ENCODE data around the gene ADORA2B.
A peak's percentile ranks its signal among the peaks of the same experiment; 100 is the strongest.

The ADORA2B gene

DNA sequence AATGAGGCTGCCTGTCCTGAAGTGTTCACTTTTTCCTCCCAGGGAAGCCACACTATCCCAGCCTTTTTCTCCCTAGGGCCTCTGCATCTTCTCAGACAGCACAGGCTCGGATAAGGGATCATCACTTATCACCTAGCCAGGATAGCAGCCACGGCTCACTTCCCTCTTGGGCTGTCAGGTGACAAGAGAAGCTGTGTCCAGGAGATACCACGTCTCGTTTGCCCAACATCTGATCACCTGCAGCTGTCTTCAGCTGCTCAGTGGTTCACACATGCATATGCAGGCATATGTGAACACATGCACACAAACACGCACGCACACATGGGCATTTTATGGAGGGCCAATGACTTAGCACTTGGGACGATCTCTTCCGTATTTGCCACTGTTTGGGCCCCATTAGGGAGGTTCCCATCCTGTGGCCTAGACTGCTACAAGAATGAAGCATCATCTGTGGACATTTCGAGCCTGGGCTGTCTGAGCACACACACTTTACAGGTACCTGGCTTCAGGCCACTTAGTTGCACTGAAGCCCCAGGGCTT is 32.4 kb upstream of the ADORA2B start:
- no peaks in the 10 kb centered on the region for H3K36me3 ChIP-seq (ENCODE audit: control insufficient read depth in 1 of 2, insufficient read depth in 2 of 2, low read length in 2 of 2)
- H3K4me3 ChIP-seq (ENCODE audit: low read depth in 1 of 2, low read length in 2 of 2) = no peak overlapping the region

DNA sequence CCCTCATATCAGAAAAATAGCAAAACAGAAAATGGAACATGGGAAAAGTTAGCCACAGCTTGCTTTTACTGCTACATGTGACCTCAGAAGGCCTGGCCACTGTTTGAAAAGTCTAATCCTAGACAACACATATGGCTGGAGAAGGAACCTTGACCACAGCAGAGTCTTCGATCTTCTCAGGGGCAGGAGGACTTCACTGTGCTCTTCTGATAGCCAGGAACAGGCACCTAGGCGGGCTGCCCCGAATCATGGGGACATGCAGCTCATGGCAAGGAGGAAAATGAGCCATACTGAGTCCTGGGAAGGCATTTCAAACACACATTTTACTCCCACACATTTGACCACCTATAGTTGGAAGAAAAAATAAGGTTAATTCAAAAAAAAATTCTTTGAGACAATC is 31.1 kb upstream of the ADORA2B start:
- H3K9me3 ChIP-seq (ENCODE audit: control insufficient read depth in 1 of 2, low read length in 2 of 2) = no peaks in the 10 kb centered on the region
- no peak overlapping the region for H3K27ac ChIP-seq (ENCODE audit: low read length)
- no peaks in the 10 kb centered on the region for H3K4me1 ChIP-seq (ENCODE audit: control insufficient read depth in 1 of 2, insufficient read depth in 2 of 2, low read length in 2 of 2)
- H3K36me3 ChIP-seq (ENCODE audit: control insufficient read depth in 1 of 2, insufficient read depth in 2 of 2, low read length in 2 of 2) = no peaks in the 10 kb centered on the region
- H3K4me3 ChIP-seq (ENCODE audit: low read depth in 1 of 2, low read length in 2 of 2) = no peak overlapping the region
- H3K27me3 ChIP-seq (ENCODE audit: low read depth, low read length) = peaks cover 4% of the 10 kb centered on the region

More for the DNA sequence above, 32.4 kb upstream of the ADORA2B start:
- no peak overlapping the region for H3K27ac ChIP-seq (ENCODE audit: low read length)
- H3K4me1 ChIP-seq (ENCODE audit: control insufficient read depth in 1 of 2, insufficient read depth in 2 of 2, low read length in 2 of 2) = no peaks in the 10 kb centered on the region
- peaks cover 4% of the 10 kb centered on the region for H3K27me3 ChIP-seq (ENCODE audit: low read depth, low read length)
- H3K9me3 ChIP-seq (ENCODE audit: control insufficient read depth in 1 of 2, low read length in 2 of 2) = no peaks in the 10 kb centered on the region

DNA sequence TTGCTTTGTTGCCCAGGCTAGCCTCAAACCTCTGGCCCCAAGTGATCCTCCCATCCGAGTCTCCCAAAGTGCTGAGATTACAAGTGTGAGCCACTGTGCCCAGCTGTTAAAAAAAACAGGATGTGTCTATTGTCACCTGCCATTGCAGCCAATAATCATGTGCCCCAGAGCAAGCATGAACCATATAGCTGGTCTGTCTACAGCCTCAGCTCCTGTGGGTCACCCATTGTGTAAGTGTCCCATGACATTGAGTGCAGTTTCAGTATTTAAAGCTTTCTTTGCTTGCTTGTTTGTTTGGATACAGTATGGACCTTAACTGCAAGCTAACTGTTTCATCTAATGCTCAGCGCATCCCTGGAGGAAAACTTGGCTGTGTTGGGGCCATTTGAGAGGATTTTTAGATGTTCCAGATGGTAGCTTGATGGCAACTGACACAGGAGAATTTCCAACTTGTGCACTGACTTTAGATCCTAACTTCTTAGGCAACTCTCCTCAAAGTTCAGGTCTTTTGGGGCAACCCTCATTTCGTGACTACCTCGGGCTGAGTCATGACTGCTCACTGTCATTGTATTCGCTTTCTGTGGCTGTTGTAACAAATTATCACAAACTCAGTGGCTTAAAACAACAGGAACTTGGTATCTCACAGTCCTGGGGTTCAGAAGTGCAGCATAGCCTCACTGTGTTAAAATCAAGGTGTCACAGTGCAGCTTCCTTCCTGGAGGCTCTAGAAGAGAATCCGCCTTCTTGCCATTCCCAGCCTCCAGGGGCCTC is 30.3 kb upstream of the ADORA2B start:
- Histone ChIP-seq H3K27me3 (ENCODE audit: low read depth, low read length) (peaks cover 4% of the 10 kb centered on the region), H3K27ac (ENCODE audit: low read length) (no peak overlapping the region), H3K9me3 (ENCODE audit: control insufficient read depth in 1 of 2, low read length in 2 of 2) (no peaks in the 10 kb centered on the region), H3K4me3 (ENCODE audit: low read depth in 1 of 2, low read length in 2 of 2) (no peak overlapping the region), H3K36me3 (ENCODE audit: control insufficient read depth in 1 of 2, insufficient read depth in 2 of 2, low read length in 2 of 2) (no peaks in the 10 kb centered on the region), H3K4me1 (ENCODE audit: control insufficient read depth in 1 of 2, insufficient read depth in 2 of 2, low read length in 2 of 2) (no peaks in the 10 kb centered on the region)

DNA sequence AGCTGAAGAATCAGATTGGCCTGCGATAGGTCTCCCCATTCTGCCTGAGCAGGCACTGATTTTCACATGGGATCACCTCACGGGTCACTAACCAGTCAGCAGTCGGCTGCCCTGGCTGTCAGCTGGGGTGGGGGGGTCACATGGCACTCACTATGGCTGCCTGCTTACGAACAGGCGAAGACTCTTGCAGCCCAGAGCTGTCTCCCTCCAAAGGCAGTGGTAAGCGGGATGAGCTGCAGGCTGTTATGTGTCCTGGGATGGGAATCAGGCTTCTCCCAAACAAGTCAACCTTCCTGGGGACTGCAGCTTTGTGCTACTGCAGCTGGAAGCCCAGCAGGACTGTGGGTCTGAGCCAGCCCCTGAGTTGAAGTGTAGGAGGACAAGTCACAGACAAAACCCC is 29.0 kb upstream of the ADORA2B start:
- no peaks in the 10 kb centered on the region for H3K4me1 ChIP-seq (ENCODE audit: control insufficient read depth in 1 of 2, insufficient read depth in 2 of 2, low read length in 2 of 2)
- no peaks in the 10 kb centered on the region for H3K9me3 ChIP-seq (ENCODE audit: control insufficient read depth in 1 of 2, low read length in 2 of 2)
- no peak overlapping the region for H3K4me3 ChIP-seq (ENCODE audit: low read depth in 1 of 2, low read length in 2 of 2)
- no peaks in the 10 kb centered on the region for H3K36me3 ChIP-seq (ENCODE audit: control insufficient read depth in 1 of 2, insufficient read depth in 2 of 2, low read length in 2 of 2)
- H3K27ac ChIP-seq (ENCODE audit: low read length) = no peak overlapping the region
- H3K27me3 ChIP-seq (ENCODE audit: low read depth, low read length) = peaks cover 4% of the 10 kb centered on the region

DNA sequence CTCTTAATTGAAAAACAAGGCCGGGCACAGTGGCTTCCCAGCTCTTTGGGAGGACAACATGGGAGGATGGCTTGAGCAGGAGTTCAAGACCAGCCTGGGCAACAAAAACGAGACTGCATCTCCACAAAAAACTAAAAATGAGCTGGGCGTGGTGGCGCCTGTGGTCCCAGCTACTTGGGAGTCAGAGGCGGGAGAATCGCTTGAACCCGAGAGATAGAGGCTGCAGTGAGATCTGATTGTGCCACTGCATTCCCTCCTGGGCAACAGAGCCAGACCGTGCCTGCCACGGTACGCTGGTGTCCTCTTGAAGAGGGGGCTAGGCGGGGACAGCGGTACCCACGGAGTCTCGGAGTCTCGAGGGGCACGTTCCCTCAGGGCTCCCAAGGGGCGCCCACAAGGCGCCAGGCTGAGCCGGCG is 27.9 kb upstream of the ADORA2B start:
- no peaks in the 10 kb centered on the region for H3K4me1 ChIP-seq (ENCODE audit: control insufficient read depth in 1 of 2, insufficient read depth in 2 of 2, low read length in 2 of 2)
- H3K27ac ChIP-seq (ENCODE audit: low read length) = no peak overlapping the region
- peak overlapping the region in 1 of 2 donors; percentile 45 for H3K4me3 ChIP-seq (ENCODE audit: low read depth in 1 of 2, low read length in 2 of 2)

DNA sequence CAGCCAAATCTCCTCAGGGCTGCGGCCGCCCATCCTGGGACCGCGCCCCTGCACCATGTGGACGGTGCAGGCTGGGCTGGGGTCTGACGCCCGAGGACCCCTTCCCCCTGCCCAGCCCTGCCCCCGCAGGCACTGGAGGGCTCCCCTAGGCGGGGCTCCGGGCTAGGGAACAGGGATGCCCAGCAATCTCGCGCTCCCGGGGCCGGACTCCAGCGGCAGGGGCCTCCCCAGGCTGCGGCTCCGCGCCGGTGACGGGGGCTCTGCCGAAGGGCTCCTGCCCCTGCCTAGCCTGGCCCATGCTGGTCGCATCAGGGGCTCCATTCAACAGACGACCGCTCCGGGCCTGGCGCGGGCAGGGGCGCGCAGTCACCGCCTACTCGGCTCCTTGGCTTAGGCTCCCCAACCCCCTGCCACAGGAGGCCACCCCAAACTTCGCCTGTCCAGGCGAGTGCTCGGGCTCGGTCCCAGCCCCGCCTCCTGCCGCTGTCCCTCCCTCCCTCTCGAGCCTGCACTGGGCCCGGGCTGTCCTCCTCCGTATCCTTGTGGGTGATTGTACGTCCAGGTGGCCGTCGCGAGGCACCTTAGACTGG is 27.4 kb upstream of the ADORA2B start:
- Histone ChIP-seq H3K4me3 (ENCODE audit: low read depth in 1 of 2, low read length in 2 of 2) (peak overlapping the region in 1 of 2 donors; percentile 45), H3K9me3 (ENCODE audit: control insufficient read depth in 1 of 2, low read length in 2 of 2) (no peaks in the 10 kb centered on the region), H3K4me1 (ENCODE audit: control insufficient read depth in 1 of 2, insufficient read depth in 2 of 2, low read length in 2 of 2) (no peaks in the 10 kb centered on the region), H3K27ac (ENCODE audit: low read length) (no peak overlapping the region), H3K27me3 (ENCODE audit: low read depth, low read length) (peaks cover 4% of the 10 kb centered on the region), H3K36me3 (ENCODE audit: control insufficient read depth in 1 of 2, insufficient read depth in 2 of 2, low read length in 2 of 2) (no peaks in the 10 kb centered on the region)

More for the DNA sequence above, 27.9 kb upstream of the ADORA2B start:
- H3K36me3 ChIP-seq (ENCODE audit: control insufficient read depth in 1 of 2, insufficient read depth in 2 of 2, low read length in 2 of 2) = no peaks in the 10 kb centered on the region
- no peaks in the 10 kb centered on the region for H3K9me3 ChIP-seq (ENCODE audit: control insufficient read depth in 1 of 2, low read length in 2 of 2)
- peaks cover 4% of the 10 kb centered on the region for H3K27me3 ChIP-seq (ENCODE audit: low read depth, low read length)

DNA sequence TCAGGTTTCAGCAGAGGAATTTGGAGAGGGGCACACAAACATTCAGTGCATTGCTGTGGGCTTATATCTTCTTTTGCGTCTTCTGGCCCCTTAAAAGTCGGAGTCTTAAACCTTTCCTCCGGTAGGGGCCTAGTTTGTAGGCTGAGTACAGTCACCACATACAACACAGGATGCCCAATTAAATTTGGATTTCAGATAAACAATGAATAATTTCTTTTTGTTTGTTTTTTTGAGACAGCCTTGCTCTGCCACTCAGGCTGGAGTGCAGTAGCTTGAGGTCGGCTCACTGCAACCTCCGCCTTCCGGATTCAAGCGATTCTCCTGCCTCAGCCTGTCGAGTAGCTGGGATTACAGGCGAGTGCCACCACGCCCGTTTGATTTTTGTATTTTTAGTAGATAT is 26.7 kb upstream of the ADORA2B start:
- Histone ChIP-seq H3K4me1 (ENCODE audit: control insufficient read depth in 1 of 2, insufficient read depth in 2 of 2, low read length in 2 of 2) (no peaks in the 10 kb centered on the region), H3K4me3 (ENCODE audit: low read depth in 1 of 2, low read length in 2 of 2) (no peak overlapping the region), H3K36me3 (ENCODE audit: control insufficient read depth in 1 of 2, insufficient read depth in 2 of 2, low read length in 2 of 2) (no peaks in the 10 kb centered on the region), H3K27me3 (ENCODE audit: low read depth, low read length) (peaks cover 4% of the 10 kb centered on the region), H3K27ac (ENCODE audit: low read length) (no peak overlapping the region), H3K9me3 (ENCODE audit: control insufficient read depth in 1 of 2, low read length in 2 of 2) (no peaks in the 10 kb centered on the region)

DNA sequence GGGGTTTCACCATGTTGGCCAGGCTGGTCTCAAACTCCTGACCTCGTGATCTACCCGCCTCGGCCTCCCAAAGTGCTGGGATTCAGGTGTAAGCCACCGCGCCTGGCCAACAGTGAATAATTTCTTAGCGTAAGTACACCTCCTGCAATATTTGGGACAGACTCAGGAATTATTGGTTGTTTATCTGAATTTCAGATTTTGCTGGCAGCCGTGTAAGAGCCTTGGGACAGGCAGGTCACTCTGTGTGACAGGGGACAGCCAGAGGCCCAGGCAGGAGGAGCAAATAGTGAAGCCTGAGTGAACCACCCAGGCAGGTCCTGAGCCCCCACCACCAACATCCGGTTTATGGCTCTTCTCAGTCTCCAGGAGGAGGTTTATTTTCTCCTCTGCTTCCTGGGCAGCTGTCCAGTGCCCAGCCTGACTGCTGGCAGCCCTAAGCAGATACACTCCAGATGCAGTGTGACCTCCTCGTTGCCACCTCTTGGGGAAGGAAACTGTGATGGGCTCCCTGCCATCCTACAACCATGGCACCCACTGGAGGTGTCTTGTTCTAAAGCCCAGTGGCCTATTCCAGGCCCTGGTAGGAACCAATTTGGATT is 26.2 kb upstream of the ADORA2B start:
- H3K4me1 ChIP-seq (ENCODE audit: control insufficient read depth in 1 of 2, insufficient read depth in 2 of 2, low read length in 2 of 2) = no peaks in the 10 kb centered on the region
- no peaks in the 10 kb centered on the region for H3K9me3 ChIP-seq (ENCODE audit: control insufficient read depth in 1 of 2, low read length in 2 of 2)
- no peak overlapping the region for H3K4me3 ChIP-seq (ENCODE audit: low read depth in 1 of 2, low read length in 2 of 2)
- no peaks in the 10 kb centered on the region for H3K36me3 ChIP-seq (ENCODE audit: control insufficient read depth in 1 of 2, insufficient read depth in 2 of 2, low read length in 2 of 2)
- H3K27me3 ChIP-seq (ENCODE audit: low read depth, low read length) = peaks cover 4% of the 10 kb centered on the region
- no peak overlapping the region for H3K27ac ChIP-seq (ENCODE audit: low read length)

DNA sequence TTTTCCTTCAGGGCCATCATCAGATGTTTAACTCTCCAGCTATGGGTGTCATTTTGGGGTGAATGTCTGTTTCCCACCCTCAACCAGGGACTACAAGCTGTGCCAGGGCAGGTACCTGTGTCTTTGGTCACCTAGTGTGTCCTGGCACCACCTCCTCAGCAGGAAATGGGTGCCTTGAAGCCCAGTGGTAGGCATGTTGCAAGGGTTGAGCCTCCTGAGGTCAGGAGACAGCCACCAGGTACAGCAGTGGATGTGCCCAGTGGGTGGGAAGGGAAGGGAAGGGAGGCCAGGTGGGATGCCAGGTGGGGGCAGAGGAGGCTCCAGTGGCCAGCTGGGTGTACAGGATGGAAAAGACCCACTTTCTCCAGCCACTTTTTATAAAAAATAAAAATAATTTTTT is 25.5 kb upstream of the ADORA2B start:
- Histone ChIP-seq H3K36me3 (ENCODE audit: control insufficient read depth in 1 of 2, insufficient read depth in 2 of 2, low read length in 2 of 2) (no peaks in the 10 kb centered on the region), H3K27ac (ENCODE audit: low read length) (no peak overlapping the region), H3K4me1 (ENCODE audit: control insufficient read depth in 1 of 2, insufficient read depth in 2 of 2, low read length in 2 of 2) (no peaks in the 10 kb centered on the region), H3K4me3 (ENCODE audit: low read depth in 1 of 2, low read length in 2 of 2) (no peak overlapping the region), H3K9me3 (ENCODE audit: control insufficient read depth in 1 of 2, low read length in 2 of 2) (no peaks in the 10 kb centered on the region), H3K27me3 (ENCODE audit: low read depth, low read length) (peaks cover 4% of the 10 kb centered on the region)

DNA sequence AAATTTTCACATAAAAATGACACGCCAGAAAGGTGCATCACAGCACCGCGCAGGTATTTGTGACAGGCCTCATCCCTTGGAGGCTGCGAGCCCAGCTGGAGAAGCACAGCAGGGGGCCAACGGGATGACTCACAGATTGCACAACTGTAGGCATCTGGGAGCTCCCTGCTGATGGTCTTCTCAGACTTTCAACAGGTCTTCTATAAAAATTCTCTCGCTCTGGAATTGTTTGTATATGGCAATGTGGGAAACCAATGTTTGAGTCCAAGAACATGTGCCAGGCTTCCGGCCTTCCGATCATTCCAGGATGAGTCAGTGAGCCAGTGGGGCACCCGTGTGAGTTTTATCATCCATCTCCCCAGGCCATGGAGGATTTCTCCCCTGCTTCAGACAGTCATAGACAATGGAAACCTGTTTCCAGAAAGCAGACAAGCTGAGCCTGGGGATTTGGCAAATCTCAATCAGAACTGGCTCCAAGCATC is 24.1 kb upstream of the ADORA2B start:
- peaks cover 0 to 4% of the 10 kb centered on the region in 2 donors for H3K4me1 ChIP-seq (ENCODE audit: control insufficient read depth in 1 of 2, insufficient read depth in 2 of 2, low read length in 2 of 2)
- no peaks in the 10 kb centered on the region for H3K9me3 ChIP-seq (ENCODE audit: control insufficient read depth in 1 of 2, low read length in 2 of 2)
- peaks cover 4% of the 10 kb centered on the region for H3K27me3 ChIP-seq (ENCODE audit: low read depth, low read length)
- H3K27ac ChIP-seq (ENCODE audit: low read length) = no peak overlapping the region
- H3K36me3 ChIP-seq (ENCODE audit: control insufficient read depth in 1 of 2, insufficient read depth in 2 of 2, low read length in 2 of 2) = no peaks in the 10 kb centered on the region
- H3K4me3 ChIP-seq (ENCODE audit: low read depth in 1 of 2, low read length in 2 of 2) = no peak overlapping the region

DNA sequence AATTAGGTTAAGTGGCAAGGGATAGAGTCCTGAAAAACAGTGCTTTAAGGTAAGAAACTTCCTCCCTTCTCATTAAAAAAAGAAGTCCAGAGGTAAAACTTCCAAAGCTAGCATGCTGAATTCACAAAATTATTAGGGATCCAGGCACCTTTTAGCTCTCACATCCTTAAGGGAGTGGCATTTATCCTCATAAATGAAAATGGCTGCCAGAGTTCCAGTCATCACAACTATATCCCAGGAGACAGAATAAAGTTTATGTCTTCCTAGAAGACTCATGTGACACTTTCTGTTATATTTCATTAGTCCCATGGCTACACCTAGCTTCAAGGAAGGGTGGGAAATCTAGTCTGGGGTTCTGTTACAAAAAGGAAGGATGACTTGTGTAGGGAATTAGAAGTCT is 23.3 kb upstream of the ADORA2B start:
- Histone ChIP-seq H3K9me3 (ENCODE audit: control insufficient read depth in 1 of 2, low read length in 2 of 2) (no peaks in the 10 kb centered on the region), H3K27me3 (ENCODE audit: low read depth, low read length) (peaks cover 4% of the 10 kb centered on the region), H3K36me3 (ENCODE audit: control insufficient read depth in 1 of 2, insufficient read depth in 2 of 2, low read length in 2 of 2) (no peaks in the 10 kb centered on the region), H3K27ac (ENCODE audit: low read length) (no peak overlapping the region), H3K4me1 (ENCODE audit: control insufficient read depth in 1 of 2, insufficient read depth in 2 of 2, low read length in 2 of 2) (peaks cover 0 to 7% of the 10 kb centered on the region in 2 donors), H3K4me3 (ENCODE audit: low read depth in 1 of 2, low read length in 2 of 2) (no peak overlapping the region)

All from muscle layer of duodenum (tissue), 2 donors.